CD4-positive, alpha-beta T cell treated with Interferon gamma for 1 hour (primary cell): ENCODE data around the gene TGM1.
A peak's percentile ranks its signal among the peaks of the same experiment; 100 is the strongest.

Experiments used
- DNase-seq: peaks from one replicate; pipeline ENCODE4 v3.0.0-alpha.2; 2020

The TGM1 gene

GRCh38 chr14:24291446-24292117 lies 28.6 kb upstream of the TGM1 start:
- DNase-seq = no peak

- DNase-seq = no peak
These were observed 27.8 kb upstream of the TGM1 start for GRCh38 chr14:24290746-24291145.

GRCh38 chr14:24289649-24290280 lies 26.8 kb upstream of the TGM1 start:
- DNase-seq = no peak

- DNase-seq = no peak
These were observed 24.0 kb upstream of the TGM1 start for GRCh38 chr14:24286996-24287395.

- no peak for DNase-seq
These were observed 22.4 kb upstream of the TGM1 start for GRCh38 chr14:24285351-24285750.

- no peak for DNase-seq
These were observed 21.6 kb upstream of the TGM1 start for GRCh38 chr14:24284501-24285035.

- DNase-seq = no peak
These were observed 21.0 kb upstream of the TGM1 start for GRCh38 chr14:24283796-24284460.

- no peak for DNase-seq
These were observed 19.8 kb upstream of the TGM1 start for GRCh38 chr14:24282736-24283135.

- no peak for DNase-seq
These were observed 18.7 kb upstream of the TGM1 start for GRCh38 chr14:24281636-24282035.

GRCh38 chr14:24280797-24281460 lies 18.0 kb upstream of the TGM1 start:
- DNase-seq = no peak

- peak; percentile 61 for DNase-seq
These were observed 16.6 kb upstream of the TGM1 start for GRCh38 chr14:24279301-24280186.

GRCh38 chr14:24278424-24278823 lies 15.4 kb upstream of the TGM1 start:
- no peak for DNase-seq

- DNase-seq = peak; percentile 53
These were observed 14.8 kb upstream of the TGM1 start for GRCh38 chr14:24277606-24278321.

- no peak for DNase-seq
These were observed 14.1 kb upstream of the TGM1 start for GRCh38 chr14:24277071-24277470.

- peak; percentile 48 for DNase-seq
These were observed 11.1 kb upstream of the TGM1 start for GRCh38 chr14:24274101-24274543.

- DNase-seq = no peak
These were observed 10.5 kb upstream of the TGM1 start for GRCh38 chr14:24273422-24273998.

GRCh38 chr14:24272467-24272866 lies 9.5 kb upstream of the TGM1 start:
- no peak for DNase-seq

GRCh38 chr14:24271834-24272263 lies 8.9 kb upstream of the TGM1 start:
- DNase-seq = no peak

- DNase-seq = peak; percentile 96
These were observed 8.3 kb upstream of the TGM1 start, which contains the start of gene RABGGTA for GRCh38 chr14:24271134-24271833. Gene RABGGTA (minus strand): TSS chr14:24271597. CDS start chr14:24271115, 482 bp downstream.

GRCh38 chr14:24270537-24271133 lies 7.7 kb upstream of the TGM1 start:
- no peak for DNase-seq
